Astrocyte (in vitro differentiated cells and primary cell): ENCODE measurements around the gene DIAPH3. TPM values are rescaled to one million over a fixed set of nuclear protein-coding genes. Genes with fewer than 3 reads are reported as not detected.
A peak's percentile ranks its signal among the peaks of the same experiment; 100 is the strongest.

Experiments
- DNase-seq: peaks from one replicate; pipeline ENCODE4 v3.0.0-alpha.2; 2010; ENCODE audit warnings: low read depth
- FAIRE-seq: peaks from 2 replicates; lab custom pipeline; 2011; peaks lifted over from hg19 to GRCh38; lab: Jason Lieb, UNC
- H2AFZ ChIP-seq: 2 replicates; pipeline ENCODE4 v1.6.0; 2012; ENCODE audit warnings: low read depth, low read length, inconsistent platforms
- H3K27ac ChIP-seq: 2 replicates; pipeline ENCODE4 v1.5.1; 2011; ENCODE audit warnings: low read depth, low read length, inconsistent platforms
- H3K27me3 ChIP-seq: 2 replicates; pipeline ENCODE4 v1.6.0; 2011; ENCODE audit warnings: low read length, inconsistent platforms; ENCODE audit not compliant: insufficient read depth
- H3K36me3 ChIP-seq: 2 replicates; pipeline ENCODE4 v1.5.1; 2011; ENCODE audit warnings: low read length, inconsistent platforms; ENCODE audit not compliant: insufficient read depth
- H3K4me1 ChIP-seq: 2 replicates; pipeline ENCODE4 v1.5.1; 2011; ENCODE audit warnings: low read length, inconsistent platforms; ENCODE audit not compliant: insufficient read depth
- H3K4me2 ChIP-seq: 2 replicates; pipeline ENCODE4 v1.6.0; 2012; ENCODE audit warnings: low read length, inconsistent platforms
- H3K4me3 ChIP-seq: 2 replicates; pipeline ENCODE4 v1.5.1; 2011; ENCODE audit warnings: low read depth, mild to moderate bottlenecking, low read length, inconsistent platforms; ENCODE audit not compliant: insufficient read depth
- H3K79me2 ChIP-seq: 2 replicates; pipeline ENCODE4 v1.6.0; 2012; ENCODE audit warnings: mild to moderate bottlenecking, low read length, inconsistent platforms; ENCODE audit not compliant: insufficient read depth
- H3K9ac ChIP-seq: 2 replicates; pipeline ENCODE4 v1.6.0; 2012; ENCODE audit warnings: mild to moderate bottlenecking, low read length, inconsistent platforms
- H3K9me3 ChIP-seq: 2 replicates; pipeline ENCODE4 v1.5.1; 2012; ENCODE audit warnings: low read depth, mild to moderate bottlenecking, low read length, inconsistent platforms; ENCODE audit not compliant: insufficient read depth
- H4K20me1 ChIP-seq: 2 replicates; pipeline ENCODE4 v1.6.0; 2012; ENCODE audit warnings: low read length, inconsistent platforms; ENCODE audit not compliant: insufficient read depth
- H3K27ac Mint-ChIP-seq: one replicate; pipeline ENCODE4 v1.8.0; 2021; ENCODE audit warnings: mild to moderate bottlenecking, mixed read lengths; ENCODE audit not compliant: unreplicated experiment
- H3K27me3 Mint-ChIP-seq: one replicate; pipeline ENCODE4 v1.8.0; 2021; ENCODE audit warnings: low read depth, mixed read lengths; ENCODE audit not compliant: unreplicated experiment
- H3K36me3 Mint-ChIP-seq: one replicate; pipeline ENCODE4 v1.8.0; 2021; ENCODE audit warnings: low read depth, mixed read lengths; ENCODE audit not compliant: unreplicated experiment
- H3K4me1 Mint-ChIP-seq: one replicate; pipeline ENCODE4 v1.8.0; 2021; ENCODE audit warnings: low read depth, mixed read lengths; ENCODE audit not compliant: unreplicated experiment
- H3K4me3 Mint-ChIP-seq: one replicate; pipeline ENCODE4 v1.8.0; 2021; ENCODE audit warnings: mild to moderate bottlenecking, moderate library complexity, mixed read lengths; ENCODE audit not compliant: unreplicated experiment
- H3K9me3 Mint-ChIP-seq: one replicate; pipeline ENCODE4 v1.8.0; 2021; ENCODE audit warnings: mild to moderate bottlenecking, mixed read lengths; ENCODE audit not compliant: unreplicated experiment
- EZH2 ChIP-seq: IDR thresholded peaks from 2 replicates; pipeline ENCODE4 v1.6.1; 2012; ENCODE audit warnings: mild to moderate bottlenecking, low read length, inconsistent platforms; ENCODE audit not compliant: insufficient read depth
- total RNA-seq: library from RNA; stranded (reverse); gene quantifications from 2 replicates; pipeline ENCODE4 v1.2.1, GENCODE V29; 2021
- TF ChIP-seq, protein P1 (sequence below): IDR thresholded peaks from 2 replicates; pipeline ENCODE4 v1.5.1; 2011; ENCODE audit warnings: low read depth, mild to moderate bottlenecking, inconsistent platforms, low read length, moderate library complexity; ENCODE audit not compliant: insufficient read depth

DIAPH3 gene
- total RNA-seq, 1 donor from 2014 or later: 19.0 TPM

DNA sequence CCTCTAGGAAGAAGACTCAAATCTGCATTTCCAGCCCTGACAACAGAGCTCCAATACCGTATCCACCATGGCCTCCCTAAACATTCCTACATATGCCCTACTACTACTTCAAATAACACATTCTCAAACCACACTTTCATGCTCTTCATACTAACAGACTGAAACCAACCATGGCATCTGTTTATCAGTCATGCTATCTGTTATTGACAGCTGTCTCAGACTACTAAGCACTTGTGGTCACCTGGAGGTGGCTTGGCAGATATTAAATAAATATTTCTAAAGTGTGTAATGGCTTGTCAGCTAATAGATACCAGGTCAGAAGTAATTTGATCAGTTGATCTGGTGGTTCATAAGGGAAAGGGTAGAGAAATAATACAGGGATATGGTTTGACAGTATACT, 489.1 kb downstream of the DIAPH3 start:
- H3K4me3 Mint-ChIP-seq: no peak overlapping the region
- DNase-seq: no peak
- H3K27me3 ChIP-seq: no peaks in the 10 kb centered on the region
- H3K27ac ChIP-seq: no peak overlapping the region
- FAIRE-seq: no peak
- no peak overlapping the region for H3K4me2 ChIP-seq
- no peaks in the 10 kb centered on the region for H3K36me3 ChIP-seq
- no peak overlapping the region for H3K9ac ChIP-seq
- H3K79me2 ChIP-seq: no peaks in the 10 kb centered on the region
- H3K9me3 Mint-ChIP-seq: no peaks in the 10 kb centered on the region
- H3K36me3 Mint-ChIP-seq: no peaks in the 10 kb centered on the region
- H3K4me3 ChIP-seq: no peak overlapping the region
- peaks cover 12% of the 10 kb centered on the region for H3K4me1 Mint-ChIP-seq
- H3K27me3 Mint-ChIP-seq: no peaks in the 10 kb centered on the region
- TF ChIP-seq EZH2: no peak
- TF ChIP-seq, protein P1, sequence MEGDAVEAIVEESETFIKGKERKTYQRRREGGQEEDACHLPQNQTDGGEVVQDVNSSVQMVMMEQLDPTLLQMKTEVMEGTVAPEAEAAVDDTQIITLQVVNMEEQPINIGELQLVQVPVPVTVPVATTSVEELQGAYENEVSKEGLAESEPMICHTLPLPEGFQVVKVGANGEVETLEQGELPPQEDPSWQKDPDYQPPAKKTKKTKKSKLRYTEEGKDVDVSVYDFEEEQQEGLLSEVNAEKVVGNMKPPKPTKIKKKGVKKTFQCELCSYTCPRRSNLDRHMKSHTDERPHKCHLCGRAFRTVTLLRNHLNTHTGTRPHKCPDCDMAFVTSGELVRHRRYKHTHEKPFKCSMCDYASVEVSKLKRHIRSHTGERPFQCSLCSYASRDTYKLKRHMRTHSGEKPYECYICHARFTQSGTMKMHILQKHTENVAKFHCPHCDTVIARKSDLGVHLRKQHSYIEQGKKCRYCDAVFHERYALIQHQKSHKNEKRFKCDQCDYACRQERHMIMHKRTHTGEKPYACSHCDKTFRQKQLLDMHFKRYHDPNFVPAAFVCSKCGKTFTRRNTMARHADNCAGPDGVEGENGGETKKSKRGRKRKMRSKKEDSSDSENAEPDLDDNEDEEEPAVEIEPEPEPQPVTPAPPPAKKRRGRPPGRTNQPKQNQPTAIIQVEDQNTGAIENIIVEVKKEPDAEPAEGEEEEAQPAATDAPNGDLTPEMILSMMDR: no peak
- H3K4me1 ChIP-seq: no peaks in the 10 kb centered on the region
- no peak overlapping the region for H2AFZ ChIP-seq
- H4K20me1 ChIP-seq: no peaks in the 10 kb centered on the region
- H3K27ac Mint-ChIP-seq: no peak overlapping the region
- H3K9me3 ChIP-seq: no peaks in the 10 kb centered on the region

DNA sequence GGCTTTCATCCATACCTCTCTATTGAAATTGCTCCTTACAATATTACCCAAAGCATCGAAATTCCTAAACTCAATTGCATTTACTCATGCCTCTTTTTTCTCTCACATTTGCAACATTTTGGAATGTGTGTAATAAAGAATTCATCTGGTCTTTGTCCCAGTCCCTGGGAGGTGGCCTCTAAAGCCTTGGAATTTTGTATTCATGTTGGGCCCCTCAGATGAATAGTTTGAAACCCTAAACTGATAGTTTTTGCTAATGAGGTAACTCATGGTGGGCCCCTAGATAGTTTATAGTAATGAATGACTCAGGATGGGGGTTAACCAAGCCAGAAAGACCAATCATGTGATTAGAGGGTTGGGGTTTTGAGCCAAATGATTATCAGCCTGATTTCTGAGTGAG, 490.4 kb downstream of the DIAPH3 start:
- Histone ChIP-seq H3K9ac (no peak overlapping the region), H3K9me3 (no peaks in the 10 kb centered on the region), H2AFZ (no peak overlapping the region), H3K79me2 (no peaks in the 10 kb centered on the region), H3K36me3 (no peaks in the 10 kb centered on the region), H3K4me3 (no peak overlapping the region), H3K4me2 (peak overlapping the region; percentile 11), H3K27me3 (no peaks in the 10 kb centered on the region), H3K27ac (no peak overlapping the region), H3K4me1 (no peaks in the 10 kb centered on the region), H4K20me1 (no peaks in the 10 kb centered on the region)
- no peaks in the 10 kb centered on the region for H3K36me3 Mint-ChIP-seq
- TF ChIP-seq EZH2: no peak
- TF ChIP-seq, protein P1: no peak
- H3K27ac Mint-ChIP-seq: no peak overlapping the region
- H3K9me3 Mint-ChIP-seq: no peaks in the 10 kb centered on the region
- peaks cover 12% of the 10 kb centered on the region for H3K4me1 Mint-ChIP-seq
- H3K27me3 Mint-ChIP-seq: no peaks in the 10 kb centered on the region
- no peak overlapping the region for H3K4me3 Mint-ChIP-seq
- DNase-seq (peak; percentile 60), FAIRE-seq (no peak)

DNA sequence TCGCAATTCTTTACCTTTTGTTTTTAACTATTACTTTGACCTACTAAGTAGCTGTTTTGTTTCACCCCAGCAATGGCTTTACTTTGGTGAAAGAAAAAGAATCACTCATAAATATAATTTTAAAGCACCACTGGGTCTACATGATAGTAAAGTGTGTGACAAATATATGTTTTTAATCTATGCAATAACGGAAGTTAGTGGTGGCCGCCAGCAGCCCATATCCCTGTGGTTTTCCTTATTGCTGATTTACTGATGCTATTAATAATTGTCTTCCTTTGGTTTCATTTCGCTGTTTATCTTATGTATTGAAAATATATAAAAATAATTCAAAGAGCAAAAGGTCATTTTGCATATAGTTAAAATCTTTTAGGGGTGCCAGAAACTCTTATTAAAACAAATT, 491.3 kb downstream of the DIAPH3 start:
- no peaks in the 10 kb centered on the region for H3K9me3 Mint-ChIP-seq
- Histone ChIP-seq H3K79me2 (no peaks in the 10 kb centered on the region), H3K9ac (no peak overlapping the region), H3K27me3 (no peaks in the 10 kb centered on the region), H3K36me3 (no peaks in the 10 kb centered on the region), H3K9me3 (no peaks in the 10 kb centered on the region), H3K4me1 (no peaks in the 10 kb centered on the region), H3K4me2 (no peak overlapping the region), H2AFZ (no peak overlapping the region), H3K27ac (no peak overlapping the region), H3K4me3 (no peak overlapping the region), H4K20me1 (no peaks in the 10 kb centered on the region)
- H3K4me1 Mint-ChIP-seq: peaks cover 12% of the 10 kb centered on the region
- TF ChIP-seq, protein P1: no peak
- TF ChIP-seq EZH2: no peak
- no peak overlapping the region for H3K27ac Mint-ChIP-seq
- no peak overlapping the region for H3K4me3 Mint-ChIP-seq
- no peaks in the 10 kb centered on the region for H3K27me3 Mint-ChIP-seq
- FAIRE-seq: no peak
- H3K36me3 Mint-ChIP-seq: no peaks in the 10 kb centered on the region
- no peak for DNase-seq
